ENCODE data around the gene RPP25L. TPM values are rescaled to one million over a fixed set of nuclear protein-coding genes. Genes with fewer than 3 reads are reported as not detected.

The RPP25L gene
- total and polyA plus RNA-seq, 9 of the 15 experiments (the other 6 are each of a cell fraction or from before 2014, with no cell fraction given), result 16.3 to 43.7 (median 29.0) TPM

- no peaks in the 10 kb centered on the region for H3K27me3 ChIP-seq (ENCODE audit: control insufficient read depth in 2 of 2, insufficient read depth in 2 of 2, low read length in 2 of 2)
- peak overlapping the region; percentile 93 for H3K4me2 ChIP-seq (ENCODE audit: insufficient read depth, low read length)
- H3K4me1 ChIP-seq (replicated peaks in 1 of 2; ENCODE audit: control insufficient read depth in 2 of 2, insufficient read depth in 2 of 2, low read length in 2 of 2), result peaks cover 7 to 19% of the 10 kb centered on the region in 2 experiments; a peak in 4 of 5 replicates
- H3K9ac ChIP-seq (ENCODE audit: insufficient read depth in 1 of 2, low read depth in 2 of 2, low read length in 2 of 2), result peak overlapping the region; percentile 89 to 92
- peak overlapping the region; percentile 94 for H2AFZ ChIP-seq (ENCODE audit: low read depth, low read length)
- no peaks in the 10 kb centered on the region; the same call in 1 of the 2 replicates for H4K20me1 ChIP-seq (replicated peaks; ENCODE audit: control insufficient read depth, insufficient read depth, low read length)
- TF ChIP-seq NFIX (CRISPR knock-in tag; IDR thresholded peaks at IDR 0.05; ENCODE audit: low read depth) (no peak), SIRT6 (IDR thresholded peaks at IDR 0.05; ENCODE audit: low read depth, low read length) (no peak), MTA3 (IDR thresholded peaks at IDR 0.05; ENCODE audit: borderline replicate concordance) (no peak), TCF15 (CRISPR knock-in tag; IDR thresholded peaks at IDR 0.05) (no peak), XRCC5 (IDR thresholded peaks at IDR 0.05; ENCODE audit: low read depth, low read length) (no peak), RFX5 (IDR thresholded peaks at IDR 0.05; ENCODE audit: low read depth, low read length) (no peak), NCOA6 (IDR thresholded peaks at IDR 0.05) (no peak), KDM1A (IDR thresholded peaks at IDR 0.05) (no peak), SRSF3 (IDR thresholded peaks at IDR 0.05; ENCODE audit: insufficient read depth, low read length) (no peak), TOE1 (IDR thresholded peaks at IDR 0.05; ENCODE audit: borderline replicate concordance) (no peak), TOE1 (CRISPR knock-in tag; IDR thresholded peaks at IDR 0.05; ENCODE audit: borderline replicate concordance, low read depth) (no peak), SMARCA4 (IDR thresholded peaks at IDR 0.05) (no peak)
- H3K9me1 ChIP-seq (ENCODE audit: control insufficient read depth, insufficient read depth, low read length), result no peaks in the 10 kb centered on the region
- DNase-seq (ENCODE audit: extremely low read depth in 1 of 4, low spot score in 3 of 4), result peak in 1 of 4 experiments; percentile 17
- H3K79me2 ChIP-seq (ENCODE audit: control insufficient read depth, insufficient read depth, low read length), result peaks cover 17% of the 10 kb centered on the region
- no peaks in the 10 kb centered on the region for H3K9me3 ChIP-seq (replicated peaks; ENCODE audit: control insufficient read depth, insufficient read depth, low read depth, low read length)
- H3K36me3 ChIP-seq (ENCODE audit: control insufficient read depth, insufficient read depth, low read length), result peaks cover 15% of the 10 kb centered on the region; the same call in 1 of the 3 replicates
- FAIRE-seq, result peak; percentile 6
- CTCF ChIA-PET (ENCODE audit: low intra/inter-chr PET ratio), result interaction anchor here (2.8 kb wide), 1 partner anchor 91 kb away, joined by 15 read pairs; no protein-coding TSS in a partner anchor
- WGBS (ENCODE audit: insufficient coverage, low coverage, missing lambda C conversion rate), result 15% methylated on average over 10 of the region's 10 CpGs
- in situ Hi-C loops (cut with MboI) (no loop called here), intact Hi-C loops (cut with micrococcal nuclease) (loop anchor here (10.0 kb wide), 1 partner anchor 93 kb away; no protein-coding TSS in a partner anchor)
- ATAC-seq, result peak; percentile 59
- peak overlapping the region; percentile 60 for H3K4me3 ChIP-seq
- H3K27ac ChIP-seq (ENCODE audit: extremely low read depth, low read depth, low read length), result peak overlapping the region; percentile 86
- BruUV-seq (replicated peaks), result TSS peak; percentile 72
- POLR2A ChIA-PET, result interaction anchor here (0.6 to 1.3 kb wide), 4 partner anchors 9 to 180 kb away, joined by 4 read pairs; partner anchors contain the start of gene DCTN3
Observed at GRCh38 chr9:34611251-34611810, 566 bp downstream of the RPP25L start.

All from K562 (cell line).